H1 (cell line): ENCODE data around the gene NRIP3. TPM values are rescaled to one million over a fixed set of nuclear protein-coding genes. Genes with fewer than 3 reads are reported as not detected.

Experiments used
- ATF3 ChIP-seq: IDR thresholded peaks from 2 replicates; pipeline ENCODE4 v1.6.1; 2011; ENCODE audit warnings: low read depth, mild to moderate bottlenecking, low read length; ENCODE audit not compliant: insufficient read depth
- BACH1 ChIP-seq: IDR thresholded peaks from 2 replicates; pipeline ENCODE4 v1.6.1; 2012; ENCODE audit warnings: low read length, improper control_type of control experiment
- BCL11A ChIP-seq, 2 experiments: IDR thresholded peaks; one replicate each; pipeline ENCODE4 v1.6.1; 2011; ENCODE audit warnings: low read depth in 2 of 2, low read length in 2 of 2, mild to moderate bottlenecking in 2 of 2
- BRCA1 ChIP-seq: IDR thresholded peaks from 2 replicates; pipeline ENCODE4 v1.6.1; 2012; ENCODE audit warnings: low read depth, low read length, improper control_type of control experiment
- CEBPB ChIP-seq: IDR thresholded peaks from 2 replicates; pipeline ENCODE4 v1.6.1; 2012; ENCODE audit warnings: low read depth, low read length
- CHD2 ChIP-seq: IDR thresholded peaks from 2 replicates; pipeline ENCODE4 v1.6.1; 2012; ENCODE audit warnings: low read length, improper control_type of control experiment
- CTBP2 ChIP-seq: IDR thresholded peaks from 2 replicates; pipeline ENCODE4 v1.7.0; 2011; ENCODE audit warnings: borderline replicate concordance, mild to moderate bottlenecking, moderate library complexity, mixed read lengths, low read length; ENCODE audit not compliant: insufficient read depth, insufficient read length
- EP300 ChIP-seq, 2 experiments: IDR thresholded peaks; 1 replicate in 1 of 2; 2 replicates in 1 of 2; pipeline ENCODE4 v1.6.1; 2011 to 2012; ENCODE audit warnings: low read depth in 2 of 2, low read length in 2 of 2, mild to moderate bottlenecking in 2 of 2, borderline replicate concordance in 1 of 2, inconsistent platforms in 1 of 2, moderate library complexity in 1 of 2
- GABPA ChIP-seq: IDR thresholded peaks from 2 replicates; pipeline ENCODE4 v1.6.1; 2011; ENCODE audit warnings: mild to moderate bottlenecking, low read length, moderate library complexity, borderline replicate concordance; ENCODE audit not compliant: insufficient read depth
- JUN ChIP-seq: IDR thresholded peaks from 2 replicates; pipeline ENCODE4 v1.6.1; 2011; ENCODE audit warnings: low read depth, mild to moderate bottlenecking, improper control_type of control experiment, low read length
- JUND ChIP-seq: IDR thresholded peaks from 2 replicates; pipeline ENCODE4 v1.6.1; 2011; ENCODE audit warnings: mild to moderate bottlenecking, improper control_type of control experiment, low read length
- KDM4A ChIP-seq: IDR thresholded peaks from one replicate; pipeline ENCODE4 v1.7.1; 2012; ENCODE audit warnings: low read depth, mild to moderate bottlenecking, moderate library complexity, low read length, inconsistent platforms; ENCODE audit not compliant: severe bottlenecking
- KDM5A ChIP-seq: fragments of 200-600 bp; IDR thresholded peaks from 2 replicates; pipeline ENCODE4 v1.7.1; 2012; ENCODE audit warnings: mild to moderate bottlenecking, low read length, inconsistent platforms, mixed read lengths
- MAFK ChIP-seq: IDR thresholded peaks from 2 replicates; pipeline ENCODE4 v1.6.1; 2012; ENCODE audit warnings: low read depth, mild to moderate bottlenecking, improper control_type of control experiment, low read length
- NRF1 ChIP-seq: IDR thresholded peaks from 2 replicates; pipeline ENCODE4 v1.6.1; 2011; ENCODE audit warnings: mild to moderate bottlenecking, low read depth, low read length, improper control_type of control experiment
- POLR2A ChIP-seq, 2 experiments: IDR thresholded peaks; 1 replicate in 1 of 2; 2 replicates in 1 of 2; pipeline ENCODE4 v1.6.1; 2011; ENCODE audit warnings: low read depth in 2 of 2, low read length in 2 of 2, mild to moderate bottlenecking in 2 of 2; ENCODE audit errors: control extremely low read depth in 1 of 2
- POLR2AphosphoS5 ChIP-seq: IDR thresholded peaks from 2 replicates; pipeline ENCODE4 v1.6.1; 2011; ENCODE audit warnings: low read depth, low read length
- RBBP5 ChIP-seq: IDR thresholded peaks from 2 replicates; pipeline ENCODE4 v1.7.1; 2012; ENCODE audit warnings: low read depth, mild to moderate bottlenecking, inconsistent platforms, low read length, moderate library complexity, borderline replicate concordance
- RFX5 ChIP-seq: IDR thresholded peaks from 2 replicates; pipeline ENCODE4 v1.6.1; 2011; ENCODE audit warnings: low read depth, low read length, improper control_type of control experiment, borderline replicate concordance
- SIRT6 ChIP-seq: IDR thresholded peaks from one replicate; pipeline ENCODE4 v1.7.1; 2012; ENCODE audit warnings: low read length, inconsistent platforms
- SIX5 ChIP-seq: IDR thresholded peaks from 2 replicates; pipeline ENCODE4 v1.6.1; 2011; ENCODE audit warnings: mild to moderate bottlenecking, low read depth, low read length
- SUZ12 ChIP-seq: fragments of 200-600 bp; sonication (generic); IDR thresholded peaks from 2 replicates; pipeline ENCODE4 v1.6.1; 2012; ENCODE audit warnings: mild to moderate bottlenecking, inconsistent platforms, low read length, moderate library complexity, mixed read lengths
- TEAD4 ChIP-seq: IDR thresholded peaks from 2 replicates; pipeline ENCODE4 v1.6.1; 2012; ENCODE audit warnings: low read depth, low read length, inconsistent platforms, mixed read lengths
- USF2 ChIP-seq: IDR thresholded peaks from 2 replicates; pipeline ENCODE4 v1.6.1; 2011; ENCODE audit warnings: low read length, improper control_type of control experiment
- YY1 ChIP-seq: IDR thresholded peaks from 2 replicates; pipeline ENCODE4 v1.6.1; 2011; ENCODE audit warnings: low read depth, mild to moderate bottlenecking, low read length
- polyA plus RNA-seq, 7 experiments: library from polyadenylated mRNA; depleted of rRNA in 3 of 7; stranded (reverse) in 5 of 7; unstranded in 2 of 7; fragments of >200 nt in 5 of 7; fragments of 200-250 nt in 2 of 7; gene quantifications; 1 replicate in 5 of 7; 2 replicates in 1 of 7; 4 replicates in 1 of 7; pipeline versions ENCODE4 v1.2.1 to v1.2.3, GENCODE V29; 2011 to 2013; ENCODE audit warnings: missing spikeins in 2 of 7, mixed read lengths in 2 of 7
- total RNA-seq: library from RNA; stranded (reverse); fragmentation: NEBNext Ultra II Directional; extraction: Animal tissue kit (Norgen Biotek cat#: 25700); gene quantifications from 2 replicates; pipeline ENCODE4 v1.2.1, GENCODE V29; 2021

Gene NRIP3
- total and polyA plus RNA-seq, 2 of the 8 experiments (the other 6 are each of a cell fraction or from before 2014, with no cell fraction given), result 3.9 to 7.1 TPM

- TF ChIP-seq ATF3 (no peak), JUN (no peak), SUZ12 (peak; percentile 85; the same call in 1 of the 2 replicates), EP300 (IDR thresholded peaks at IDR 0.05; ENCODE audit: borderline replicate concordance in 1 of 2, low read depth in 2 of 2, low read length in 2 of 2) (no peak), RFX5 (no peak), YY1 (no peak), CEBPB (no peak), JUND (no peak), CTBP2 (no peak), SIRT6 (no peak), MAFK (no peak), SIX5 (no peak), KDM4A (peak; percentile 97), BCL11A (IDR thresholded peaks at IDR 0.05; ENCODE audit: low read depth in 2 of 2, low read length in 2 of 2) (no peak), USF2 (no peak), KDM5A (no peak), POLR2A (IDR thresholded peaks at IDR 0.05; ENCODE audit: control extremely low read depth in 1 of 2, low read depth in 2 of 2, low read length in 2 of 2) (peak in 1 of 2 experiments; percentile 39; a peak in 1 of 3 replicates), GABPA (no peak), TEAD4 (no peak), RBBP5 (0 out of 2 replicates have a peak, but pooled peaks have one; percentile 81), BACH1 (peak; percentile 47; the same call in 1 of the 2 replicates), POLR2AphosphoS5 (no peak), NRF1 (no peak), BRCA1 (no peak), CHD2 (no peak)
Measured at GRCh38 chr11:9003573-9004182, at the start of gene NRIP3 (continued).
